HG02840 (cell line): ENCODE data around the gene DTX3L.
"Not testable (repeated sequence)": the region's sequence is repeated elsewhere in the genome, so short reads cannot be mapped to it uniquely, and the experiment has no call there.

Experiments
- ATAC-seq: cut with Tn5 transposase; IDR thresholded peaks from one replicate; pipeline ENCODE4 v1.9.1; 2021; ENCODE audit warnings: mild to moderate bottlenecking, moderate library complexity, moderate number of reproducible peaks; ENCODE audit not compliant: unreplicated experiment, low FRiP score

Gene DTX3L

GRCh38 chr3:122560680-122561079 lies 3.5 kb upstream of the DTX3L start:
- ATAC-seq, result no peak

GRCh38 chr3:122562923-122563716 lies 1.0 kb upstream of the DTX3L start:
- ATAC-seq, result no peak

GRCh38 chr3:122563717-122564025 lies 467 bp upstream of the DTX3L start:
- no peak for ATAC-seq

- ATAC-seq, result not testable (repeated sequence)
Measured at GRCh38 chr3:122568131-122568530, 4.0 kb downstream of the DTX3L start.

- ATAC-seq, result no peak
Measured at GRCh38 chr3:122568755-122569154, 4.6 kb downstream of the DTX3L start.

GRCh38 chr3:122572940-122573412 lies 8.8 kb downstream of the DTX3L start:
- no peak for ATAC-seq

- ATAC-seq, result peak; percentile 80
Measured at GRCh38 chr3:122576174-122576940, 12.2 kb downstream of the DTX3L start.

GRCh38 chr3:122577409-122578031 lies 13.4 kb downstream of the DTX3L start, which contains the start of gene PARP15:
Gene PARP15 (plus strand): TSS chr3:122577650. CDS start chr3:122577668, 18 bp downstream.
- ATAC-seq, result no peak

GRCh38 chr3:122578069-122578740 lies 14.1 kb downstream of the DTX3L start:
- ATAC-seq, result no peak

- ATAC-seq, result no peak
Measured at GRCh38 chr3:122580470-122580869, 16.3 kb downstream of the DTX3L start.

- no peak for ATAC-seq
Measured at GRCh38 chr3:122581622-122582021, 17.5 kb downstream of the DTX3L start.

- no peak for ATAC-seq
Measured at GRCh38 chr3:122582390-122582789, 18.3 kb downstream of the DTX3L start.

GRCh38 chr3:122586098-122586497 lies 22.0 kb downstream of the DTX3L start:
- no peak for ATAC-seq

GRCh38 chr3:122586773-122587485 lies 22.8 kb downstream of the DTX3L start:
- ATAC-seq, result no peak

GRCh38 chr3:122587572-122587971 lies 23.4 kb downstream of the DTX3L start:
- no peak for ATAC-seq

GRCh38 chr3:122589297-122589696 lies 25.2 kb downstream of the DTX3L start:
- no peak for ATAC-seq

- ATAC-seq, result no peak
Measured at GRCh38 chr3:122590610-122591009, 26.5 kb downstream of the DTX3L start.

- no peak for ATAC-seq
Measured at GRCh38 chr3:122594025-122594424, 29.9 kb downstream of the DTX3L start.

GRCh38 chr3:122598151-122598550 lies 34.0 kb downstream of the DTX3L start:
- ATAC-seq, result no peak

- ATAC-seq, result no peak
Measured at GRCh38 chr3:122598556-122598955, 34.4 kb downstream of the DTX3L start.
